Activated CD8-positive, alpha-beta T cell treated with anti-CD3 and anti-CD28 coated beads for 36 hours (primary cell): ENCODE measurements around the gene TMEM156. TPM values are rescaled to one million over a fixed set of nuclear protein-coding genes. Genes with fewer than 3 reads are reported as not detected.
"Not testable (repeated sequence)": the region's sequence is repeated elsewhere in the genome, so short reads cannot be mapped to it uniquely, and the experiment has no call there.

Source experiments
- ATAC-seq: fragments of 200-7000 bp; cut with Tn5 transposase; one replicate; pipeline ENCODE4 v1.10.0; 2021; ENCODE audit warnings: mild to moderate bottlenecking, moderate library complexity
- CTCF ChIA-PET: fragments of 350-600 bp; sonication (Branson Sonifier 250); formaldehyde crosslinking; loops from one replicate; lab custom pipeline; 2021; ENCODE audit warnings: antibody characterized with exemption; lab: Charles Lee
- POLR2A ChIA-PET: fragments of 350-600 bp; sonication (Branson Sonifier 250); formaldehyde crosslinking; loops from one replicate; lab custom pipeline; 2021; ENCODE audit warnings: antibody characterized with exemption; lab: Charles Lee
- DNase-seq: peaks from one replicate; pipeline ENCODE4 v3.0.0-alpha.2; 2020
- H3K27ac Mint-ChIP-seq: one replicate; pipeline ENCODE4 v1.8.0; 2021; ENCODE audit warnings: mild to moderate bottlenecking, mixed read lengths
- H3K27me3 Mint-ChIP-seq: one replicate; pipeline ENCODE4 v1.8.0; 2021; ENCODE audit warnings: mixed read lengths
- H3K36me3 Mint-ChIP-seq: one replicate; pipeline ENCODE4 v1.8.0; 2021; ENCODE audit warnings: low read depth, mixed read lengths
- H3K4me1 Mint-ChIP-seq: one replicate; pipeline ENCODE4 v1.8.0; 2021; ENCODE audit warnings: low read depth, mixed read lengths
- H3K4me3 Mint-ChIP-seq: one replicate; pipeline ENCODE4 v1.8.0; 2021; ENCODE audit warnings: mild to moderate bottlenecking, moderate library complexity, mixed read lengths
- H3K9me3 Mint-ChIP-seq: one replicate; pipeline ENCODE4 v1.8.0; 2021; ENCODE audit warnings: mixed read lengths
- intact Hi-C: fragments of 100-400 bp; cut with micrococcal nuclease; formaldehyde crosslinking; loops from one replicate; pipeline ENCODE4 v1.10.0; 2022
- total RNA-seq, 2 experiments: library from RNA; stranded (reverse); gene quantifications; one replicate each; pipeline ENCODE4 v1.2.3, GENCODE V29; 2021
- TF ChIP-seq, protein P1 (sequence below): fragments of 200-600 bp; IDR thresholded peaks from one replicate; pipeline ENCODE4 v1.8.0; 2022; ENCODE audit warnings: antibody characterized with exemption, mild to moderate bottlenecking

The TMEM156 gene
- total RNA-seq, 2 experiments from 2014 or later, result 11.7 to 12.0 TPM

DNA sequence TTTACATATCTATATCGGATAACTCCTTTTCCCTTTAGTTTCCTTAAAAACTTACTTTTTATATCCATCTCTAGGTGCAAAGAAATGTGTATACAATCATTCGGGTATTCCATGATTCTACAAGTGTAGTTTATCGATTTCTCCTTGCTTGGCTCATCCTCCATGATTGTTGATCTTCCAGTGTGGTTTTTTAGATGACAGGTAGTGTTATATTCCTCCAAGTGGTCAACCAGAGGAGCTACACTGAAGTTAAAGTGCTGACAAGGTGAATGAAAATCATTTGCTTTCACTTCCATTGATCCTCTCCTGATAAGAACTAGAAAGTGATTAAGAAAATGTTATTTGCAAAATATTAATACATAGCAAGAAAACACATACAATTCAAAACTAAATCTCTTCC is 38.5 kb downstream of the TMEM156 start:
- DNase-seq, result no peak
- no peaks in the 10 kb centered on the region for H3K9me3 Mint-ChIP-seq
- POLR2A ChIA-PET, result interaction anchor here (1.8 kb wide), 1 partner anchor 10 kb away, joined by 4 read pairs; no protein-coding TSS in a partner anchor
- CTCF ChIA-PET, result no interaction called here
- no peaks in the 10 kb centered on the region for H3K27me3 Mint-ChIP-seq
- TF ChIP-seq, protein P1, sequence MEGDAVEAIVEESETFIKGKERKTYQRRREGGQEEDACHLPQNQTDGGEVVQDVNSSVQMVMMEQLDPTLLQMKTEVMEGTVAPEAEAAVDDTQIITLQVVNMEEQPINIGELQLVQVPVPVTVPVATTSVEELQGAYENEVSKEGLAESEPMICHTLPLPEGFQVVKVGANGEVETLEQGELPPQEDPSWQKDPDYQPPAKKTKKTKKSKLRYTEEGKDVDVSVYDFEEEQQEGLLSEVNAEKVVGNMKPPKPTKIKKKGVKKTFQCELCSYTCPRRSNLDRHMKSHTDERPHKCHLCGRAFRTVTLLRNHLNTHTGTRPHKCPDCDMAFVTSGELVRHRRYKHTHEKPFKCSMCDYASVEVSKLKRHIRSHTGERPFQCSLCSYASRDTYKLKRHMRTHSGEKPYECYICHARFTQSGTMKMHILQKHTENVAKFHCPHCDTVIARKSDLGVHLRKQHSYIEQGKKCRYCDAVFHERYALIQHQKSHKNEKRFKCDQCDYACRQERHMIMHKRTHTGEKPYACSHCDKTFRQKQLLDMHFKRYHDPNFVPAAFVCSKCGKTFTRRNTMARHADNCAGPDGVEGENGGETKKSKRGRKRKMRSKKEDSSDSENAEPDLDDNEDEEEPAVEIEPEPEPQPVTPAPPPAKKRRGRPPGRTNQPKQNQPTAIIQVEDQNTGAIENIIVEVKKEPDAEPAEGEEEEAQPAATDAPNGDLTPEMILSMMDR, result peak; percentile 14
- no peak for ATAC-seq
- no peak overlapping the region for H3K27ac Mint-ChIP-seq
- intact Hi-C loops, result no loop called here
- no peaks in the 10 kb centered on the region for H3K4me1 Mint-ChIP-seq
- no peak overlapping the region for H3K4me3 Mint-ChIP-seq
- H3K36me3 Mint-ChIP-seq, result peaks cover 18% of the 10 kb centered on the region

DNA sequence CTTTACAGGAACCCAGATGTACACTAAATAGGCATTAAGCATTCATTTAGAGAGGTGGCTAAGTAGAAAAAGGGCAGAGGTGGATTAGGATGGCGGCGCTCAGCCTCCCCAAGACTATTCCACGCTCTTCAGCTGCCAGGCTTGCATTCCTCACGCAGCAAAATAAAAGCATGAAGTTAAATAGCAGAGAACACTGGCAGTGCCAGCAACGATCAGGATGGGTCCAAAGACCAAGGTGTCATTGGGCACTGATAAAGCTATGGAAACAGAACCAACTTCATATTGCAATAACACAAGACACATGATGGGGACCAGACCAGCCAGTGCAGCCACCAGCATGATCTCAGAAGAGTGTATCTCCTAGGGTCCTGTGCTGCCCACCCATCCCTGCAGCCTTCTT is 42.0 kb downstream of the TMEM156 start:
- H3K4me3 Mint-ChIP-seq, result no peak overlapping the region
- intact Hi-C loops, result no loop called here
- ChIA-PET POLR2A (no interaction called here), CTCF (interaction anchor here (1.1 to 1.2 kb wide), 2 partner anchors 16 to 468 kb away, joined by 3 read pairs; no protein-coding TSS in a partner anchor)
- H3K9me3 Mint-ChIP-seq, result no peaks in the 10 kb centered on the region
- no peak for DNase-seq
- TF ChIP-seq, protein P1, result no peak
- no peaks in the 10 kb centered on the region for H3K27me3 Mint-ChIP-seq
- no peak overlapping the region for H3K27ac Mint-ChIP-seq
- H3K36me3 Mint-ChIP-seq, result peaks cover 19% of the 10 kb centered on the region
- peaks cover 18% of the 10 kb centered on the region for H3K4me1 Mint-ChIP-seq
- ATAC-seq, result no peak

DNA sequence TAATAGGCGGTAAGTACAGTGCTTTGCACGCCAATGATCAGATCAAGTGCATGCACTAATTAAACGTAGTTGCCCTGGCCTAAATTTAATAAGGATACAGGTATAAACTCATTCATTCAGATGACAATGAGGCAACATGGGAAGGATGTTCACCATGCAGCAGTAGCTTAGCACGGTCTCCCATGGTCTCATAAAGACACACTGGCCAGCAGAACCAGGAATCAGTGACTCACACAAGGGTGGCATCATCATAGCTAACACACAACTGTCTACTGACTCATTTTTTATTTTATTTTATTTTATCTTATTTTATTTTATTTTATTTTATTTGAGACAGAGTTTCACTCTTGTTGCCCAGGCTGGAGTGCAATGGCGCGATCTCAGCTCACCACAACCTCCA is 42.7 kb downstream of the TMEM156 start:
- Mint-ChIP-seq H3K36me3 (peaks cover 19% of the 10 kb centered on the region), H3K9me3 (no peaks in the 10 kb centered on the region), H3K4me1 (peaks cover 20% of the 10 kb centered on the region), H3K27me3 (no peaks in the 10 kb centered on the region), H3K27ac (no peak overlapping the region), H3K4me3 (no peak overlapping the region)
- ChIA-PET CTCF (interaction anchor here (1.1 kb wide), 1 partner anchor 17 kb away, joined by 3 read pairs; no protein-coding TSS in a partner anchor), POLR2A (no interaction called here)
- ATAC-seq, result no peak
- no peak for DNase-seq
- intact Hi-C loops, result loop anchor here (10.0 kb wide), 1 partner anchor 45 kb away; the partner anchor contains the start of gene TMEM156
- TF ChIP-seq, protein P1, result no peak

DNA sequence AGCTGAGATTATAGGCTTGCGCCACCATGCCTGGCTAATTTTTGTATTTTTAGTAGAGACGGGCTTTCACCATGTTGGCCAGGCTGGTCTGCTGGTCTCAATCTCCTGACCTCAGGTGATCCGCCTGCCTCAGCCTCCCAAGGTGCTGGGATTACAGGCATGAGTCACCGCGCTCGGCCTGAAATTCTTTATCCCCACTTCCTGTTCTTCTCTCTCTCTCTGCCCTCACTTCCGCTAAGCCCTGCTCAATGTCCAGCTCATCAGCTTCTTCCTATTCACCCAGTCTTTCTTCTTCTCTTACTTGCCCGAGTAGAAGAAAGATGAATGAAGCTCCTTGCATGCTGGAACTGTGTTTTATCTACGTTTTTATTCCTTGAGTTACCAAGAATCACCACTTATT is 43.9 kb downstream of the TMEM156 start:
- intact Hi-C loops, result loop anchor here (10.0 kb wide), 1 partner anchor 46 kb away; the partner anchor contains the start of gene TMEM156
- H3K4me3 Mint-ChIP-seq, H3K27ac Mint-ChIP-seq, ATAC-seq, DNase-seq, POLR2A ChIA-PET, CTCF ChIA-PET, H3K9me3 Mint-ChIP-seq, H3K27me3 Mint-ChIP-seq: not testable (repeated sequence)
- Mint-ChIP-seq H3K4me1 (peaks cover 30% of the 10 kb centered on the region), H3K36me3 (peaks cover 22% of the 10 kb centered on the region)

DNA sequence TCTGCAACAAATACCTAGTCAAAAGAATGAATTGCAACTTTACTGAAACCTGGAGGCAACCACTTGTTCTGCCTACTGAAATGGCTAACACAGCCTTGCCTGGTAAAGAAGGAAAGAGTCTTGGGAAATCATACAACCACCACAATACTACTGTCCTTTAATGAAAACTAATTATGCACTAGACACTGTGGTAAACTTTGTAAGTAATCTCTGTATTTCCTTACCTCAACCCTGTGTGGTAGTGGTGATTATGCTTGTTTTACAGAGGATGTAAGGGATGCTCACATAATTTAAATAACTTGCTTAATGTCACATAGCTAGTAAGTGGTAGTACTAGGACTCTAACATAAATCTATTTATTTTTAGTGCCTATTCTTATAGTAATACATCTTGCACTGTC is 44.7 kb downstream of the TMEM156 start:
- POLR2A ChIA-PET, result no interaction called here
- Mint-ChIP-seq H3K27ac (no peak overlapping the region), H3K9me3 (no peaks in the 10 kb centered on the region), H3K27me3 (no peaks in the 10 kb centered on the region), H3K36me3 (peaks cover 22% of the 10 kb centered on the region), H3K4me3 (no peak overlapping the region), H3K4me1 (peaks cover 30% of the 10 kb centered on the region)
- intact Hi-C loops, result loop anchor here (10.0 kb wide), 1 partner anchor 47 kb away; the partner anchor contains the start of gene TMEM156
- ATAC-seq, result no peak
- TF ChIP-seq, protein P1, result no peak
- CTCF ChIA-PET, result interaction anchor here (1.0 kb wide), 1 partner anchor 228 kb away, joined by 3 read pairs; no protein-coding TSS in a partner anchor
- DNase-seq, result no peak
